ENCODE data around the gene EDDM3A. TPM values are rescaled to one million over a fixed set of nuclear protein-coding genes. Genes with fewer than 3 reads are reported as not detected.
A peak's percentile ranks its signal among the peaks of the same experiment; 100 is the strongest.
"Not testable (repeated sequence)": the region's sequence is repeated elsewhere in the genome, so short reads cannot be mapped to it uniquely, and the experiment has no call there.

EDDM3A gene
- total RNA-seq, 3 donors from 2014 or later: not detected

GRCh38 chr14:20751963-20752562 lies 6.4 kb downstream of the EDDM3A start:
- Histone ChIP-seq H3K27me3 (no peaks in the 10 kb centered on the region), H3K27ac (no peak overlapping the region), H3K4me1 (peaks cover 0 to 6% of the 10 kb centered on the region in 2 donors), H3K9me3 (peaks cover 15 to 16% of the 10 kb centered on the region in 2 donors), H3K36me3 (no peaks in the 10 kb centered on the region), H3K4me3 (no peak overlapping the region)
- TF ChIP-seq POLR2AphosphoS5 (IDR thresholded peaks at IDR 0.05) (no peak), POLR2A (IDR thresholded peaks at IDR 0.05) (no peak)
- TF ChIP-seq, protein P1, sequence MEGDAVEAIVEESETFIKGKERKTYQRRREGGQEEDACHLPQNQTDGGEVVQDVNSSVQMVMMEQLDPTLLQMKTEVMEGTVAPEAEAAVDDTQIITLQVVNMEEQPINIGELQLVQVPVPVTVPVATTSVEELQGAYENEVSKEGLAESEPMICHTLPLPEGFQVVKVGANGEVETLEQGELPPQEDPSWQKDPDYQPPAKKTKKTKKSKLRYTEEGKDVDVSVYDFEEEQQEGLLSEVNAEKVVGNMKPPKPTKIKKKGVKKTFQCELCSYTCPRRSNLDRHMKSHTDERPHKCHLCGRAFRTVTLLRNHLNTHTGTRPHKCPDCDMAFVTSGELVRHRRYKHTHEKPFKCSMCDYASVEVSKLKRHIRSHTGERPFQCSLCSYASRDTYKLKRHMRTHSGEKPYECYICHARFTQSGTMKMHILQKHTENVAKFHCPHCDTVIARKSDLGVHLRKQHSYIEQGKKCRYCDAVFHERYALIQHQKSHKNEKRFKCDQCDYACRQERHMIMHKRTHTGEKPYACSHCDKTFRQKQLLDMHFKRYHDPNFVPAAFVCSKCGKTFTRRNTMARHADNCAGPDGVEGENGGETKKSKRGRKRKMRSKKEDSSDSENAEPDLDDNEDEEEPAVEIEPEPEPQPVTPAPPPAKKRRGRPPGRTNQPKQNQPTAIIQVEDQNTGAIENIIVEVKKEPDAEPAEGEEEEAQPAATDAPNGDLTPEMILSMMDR (IDR thresholded peaks at IDR 0.05): no peak
- no peak for DNase-seq (ENCODE audit: low spot score in 2 of 2)
- intact Hi-C loops (cut with DNase I; ENCODE audit: low total_unique reads): no loop called here

- intact Hi-C loops (cut with DNase I; ENCODE audit: low total_unique reads): no loop called here
- peaks cover 0 to 6% of the 10 kb centered on the region in 2 donors for H3K4me1 ChIP-seq
- no peaks in the 10 kb centered on the region for H3K36me3 ChIP-seq
- TF ChIP-seq POLR2A (IDR thresholded peaks at IDR 0.05): no peak
- TF ChIP-seq, protein P1 (IDR thresholded peaks at IDR 0.05): no peak
- no peak for TF ChIP-seq POLR2AphosphoS5 (IDR thresholded peaks at IDR 0.05)
- no peaks in the 10 kb centered on the region for H3K27me3 ChIP-seq
- DNase-seq (ENCODE audit: low spot score in 2 of 2): peak in 1 of 2 donors; percentile 36
- H3K4me3 ChIP-seq: no peak overlapping the region
- peak overlapping the region; percentile 53 to 74 for H3K27ac ChIP-seq
- H3K9me3 ChIP-seq: peaks cover 15 to 16% of the 10 kb centered on the region in 2 donors
These were observed 8.6 kb downstream of the EDDM3A start for GRCh38 chr14:20754308-20754707.

GRCh38 chr14:20755037-20755436 lies 9.3 kb downstream of the EDDM3A start:
- TF ChIP-seq, protein P1 (IDR thresholded peaks at IDR 0.05): no peak
- no peak for TF ChIP-seq POLR2AphosphoS5 (IDR thresholded peaks at IDR 0.05)
- TF ChIP-seq POLR2A (IDR thresholded peaks at IDR 0.05): no peak

GRCh38 chr14:20757965-20758364 lies 12.3 kb downstream of the EDDM3A start:
- no peak for DNase-seq (ENCODE audit: low spot score in 2 of 2)
- no peak overlapping the region for H3K4me3 ChIP-seq
- no peaks in the 10 kb centered on the region for H3K9me3 ChIP-seq
- H3K36me3 ChIP-seq: no peaks in the 10 kb centered on the region
- H3K27me3 ChIP-seq: no peaks in the 10 kb centered on the region
- TF ChIP-seq, protein P1 (IDR thresholded peaks at IDR 0.05): no peak
- no peak for TF ChIP-seq POLR2A (IDR thresholded peaks at IDR 0.05)
- no peak for TF ChIP-seq POLR2AphosphoS5 (IDR thresholded peaks at IDR 0.05)
- no peak overlapping the region for H3K27ac ChIP-seq
- H3K4me1 ChIP-seq: peaks cover 0 to 6% of the 10 kb centered on the region in 2 donors
- intact Hi-C loops (cut with DNase I; ENCODE audit: low total_unique reads): no loop called here

More at GRCh38 chr14:20755037-20755436, 9.3 kb downstream of the EDDM3A start:
- Histone ChIP-seq H3K27me3 (no peaks in the 10 kb centered on the region), H3K4me1 (peaks cover 0 to 6% of the 10 kb centered on the region in 2 donors), H3K4me3 (no peak overlapping the region), H3K27ac (peak overlapping the region; percentile 53 to 74), H3K9me3 (peaks cover 15 to 16% of the 10 kb centered on the region in 2 donors), H3K36me3 (no peaks in the 10 kb centered on the region)
- intact Hi-C loops (cut with DNase I; ENCODE audit: low total_unique reads): no loop called here
- DNase-seq (ENCODE audit: low spot score in 2 of 2): peak in 1 of 2 donors; percentile 52

DNA sequence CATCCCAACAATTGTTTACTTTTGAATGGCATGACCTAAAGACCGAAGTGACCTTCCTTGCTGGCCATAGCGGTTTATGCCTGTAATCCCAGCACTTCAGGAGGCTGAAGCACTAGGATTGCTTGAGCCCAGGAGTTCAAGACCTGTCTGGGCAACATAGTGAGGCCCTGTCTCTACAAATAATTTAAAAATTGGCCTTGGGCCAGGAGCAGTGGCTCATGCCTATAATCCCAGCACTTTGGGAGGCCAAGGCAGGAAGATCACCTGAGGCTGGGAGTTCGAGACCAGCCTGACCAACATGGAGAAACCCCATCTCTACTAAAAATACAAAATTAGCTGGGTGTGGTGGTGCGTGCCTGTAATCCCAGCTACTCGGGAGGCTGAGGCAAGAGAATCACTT lies 13.8 kb downstream of the EDDM3A start:
- H3K9me3 ChIP-seq; H3K36me3 ChIP-seq; H3K4me1 ChIP-seq; H3K27ac ChIP-seq; intact Hi-C loops (cut with DNase I; ENCODE audit: low total_unique reads); H3K4me3 ChIP-seq; DNase-seq (ENCODE audit: low spot score in 2 of 2); H3K27me3 ChIP-seq: not testable (repeated sequence)

All from breast epithelium (tissue), 4 donors.